ENCODE measurements around the gene HOXC9. TPM values are rescaled to one million over a fixed set of nuclear protein-coding genes. Genes with fewer than 3 reads are reported as not detected.

Gene HOXC9
- total RNA-seq, 1 experiment from 2014 or later: not detected

GRCh38 chr12:54022960-54023884 is 23.3 kb downstream of the HOXC9 start:
- Histone ChIP-seq H3K4me1 (ENCODE audit: insufficient read depth, low read length) (no peaks in the 10 kb centered on the region), H4K8ac (replicated peaks; ENCODE audit: insufficient read length, low read depth, low read length) (no peak overlapping the region), H3K4me2 (ENCODE audit: insufficient read depth, insufficient read length, low read length) (no peak overlapping the region), H3K9ac (ENCODE audit: extremely low read depth, insufficient read length, low read length) (no peak overlapping the region), H3K23me2 (ENCODE audit: insufficient read length, low read depth, low read length, poor library complexity, severe bottlenecking) (peaks cover under 1% of the 10 kb centered on the region), H2AFZ (ENCODE audit: low read length) (no peak overlapping the region), H3K14ac (ENCODE audit: insufficient read depth, low read length) (no peak overlapping the region), H3K18ac (ENCODE audit: insufficient read length, low read depth, low read length) (no peak overlapping the region), H3K27ac (ENCODE audit: insufficient read length, low read depth, low read length) (no peak overlapping the region), H4K91ac (ENCODE audit: insufficient read length, low read depth, low read length) (no peak overlapping the region), H3K23ac (ENCODE audit: insufficient read length, low read depth, low read length) (no peak overlapping the region), H2BK12ac (ENCODE audit: insufficient read length, low read depth, low read length) (no peak overlapping the region), H2AK5ac (ENCODE audit: insufficient read length, low read length) (no peak overlapping the region), H3T11ph (ENCODE audit: low read length) (no peak overlapping the region), H3K27me3 (ENCODE audit: insufficient read depth, low read length) (peaks cover 97% of the 10 kb centered on the region), H4K20me1 (ENCODE audit: control insufficient read depth, insufficient read depth, insufficient read length) (no peaks in the 10 kb centered on the region), H3K4ac (ENCODE audit: low read depth, low read length) (no peak overlapping the region), H3K79me1 (ENCODE audit: insufficient read depth, low read depth, low read length, poor library complexity, severe bottlenecking) (no peaks in the 10 kb centered on the region), H2BK5ac (ENCODE audit: insufficient read length, low read length) (no peak overlapping the region), H2BK20ac (ENCODE audit: low read depth, low read length, poor library complexity, severe bottlenecking) (no peak overlapping the region), H3K9me3 (ENCODE audit: control insufficient read depth, low read depth, low read length) (no peaks in the 10 kb centered on the region), H2BK120ac (ENCODE audit: low read depth, low read length, poor library complexity, severe bottlenecking) (no peak overlapping the region), H3K79me2 (ENCODE audit: insufficient read depth, low read length) (no peaks in the 10 kb centered on the region), H3K56ac (ENCODE audit: insufficient read length, low read depth, low read length) (no peak overlapping the region), H4K5ac (ENCODE audit: insufficient read length, low read depth, low read length) (no peak overlapping the region), H2BK15ac (ENCODE audit: low read depth, low read length) (no peak overlapping the region)
- Mint-ChIP-seq H3K27me3 (ENCODE audit: low read depth) (peaks cover 100% of the 10 kb centered on the region), H3K27ac (no peak overlapping the region), H3K4me3 (no peak overlapping the region), H3K9me3 (peaks cover 2 to 5% of the 10 kb centered on the region in 2 experiments; a peak in 4 of 5 replicates), H3K36me3 (ENCODE audit: insufficient read depth in 1 of 3, low read depth in 3 of 3) (no peaks in the 10 kb centered on the region), H3K4me1 (peaks cover 7 to 18% of the 10 kb centered on the region in 2 experiments)
- DNase-seq: no peak
- no CpG with 5 or more reads among the region's 8 CpGs for WGBS (ENCODE audit: extremely low coverage, insufficient read length, low lambda C conversion rate)
- TF ChIP-seq, protein P1, sequence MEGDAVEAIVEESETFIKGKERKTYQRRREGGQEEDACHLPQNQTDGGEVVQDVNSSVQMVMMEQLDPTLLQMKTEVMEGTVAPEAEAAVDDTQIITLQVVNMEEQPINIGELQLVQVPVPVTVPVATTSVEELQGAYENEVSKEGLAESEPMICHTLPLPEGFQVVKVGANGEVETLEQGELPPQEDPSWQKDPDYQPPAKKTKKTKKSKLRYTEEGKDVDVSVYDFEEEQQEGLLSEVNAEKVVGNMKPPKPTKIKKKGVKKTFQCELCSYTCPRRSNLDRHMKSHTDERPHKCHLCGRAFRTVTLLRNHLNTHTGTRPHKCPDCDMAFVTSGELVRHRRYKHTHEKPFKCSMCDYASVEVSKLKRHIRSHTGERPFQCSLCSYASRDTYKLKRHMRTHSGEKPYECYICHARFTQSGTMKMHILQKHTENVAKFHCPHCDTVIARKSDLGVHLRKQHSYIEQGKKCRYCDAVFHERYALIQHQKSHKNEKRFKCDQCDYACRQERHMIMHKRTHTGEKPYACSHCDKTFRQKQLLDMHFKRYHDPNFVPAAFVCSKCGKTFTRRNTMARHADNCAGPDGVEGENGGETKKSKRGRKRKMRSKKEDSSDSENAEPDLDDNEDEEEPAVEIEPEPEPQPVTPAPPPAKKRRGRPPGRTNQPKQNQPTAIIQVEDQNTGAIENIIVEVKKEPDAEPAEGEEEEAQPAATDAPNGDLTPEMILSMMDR (conservative IDR thresholded peaks at IDR 0.05): no peak
